ENCODE measurements around the gene APOA4.
A peak's percentile ranks its signal among the peaks of the same experiment; 100 is the strongest.

APOA4 gene

GRCh38 chr11:116773203-116774097 is 49.7 kb downstream of the APOA4 start:
- no peak for DNase-seq

GRCh38 chr11:116772443-116773202 is 50.5 kb downstream of the APOA4 start, which contains the start of gene BUD13:
TSS of gene BUD13 (minus strand) at chr11:116772987. CDS start at chr11:116772964, 23 bp downstream.
- DNase-seq = peak; percentile 86

- no peak for DNase-seq
These were observed 51.2 kb downstream of the APOA4 start for GRCh38 chr11:116771935-116772334.

All from fibroblast of skin of right biceps (primary cell).